HEK293 (cell line): ENCODE measurements around the gene BHMT.

Experiments
- CTCF ChIA-PET: fragments of 350-600 bp; formaldehyde crosslinking; extraction: SDS; loops from one replicate; lab custom pipeline; 2021; ENCODE audit warnings: antibody characterized with exemption; lab: Yijun Ruan, JAX
- POLR2A ChIA-PET: fragments of 300-600 bp; formaldehyde crosslinking; extraction: SDS; loops from one replicate; lab custom pipeline; 2020; ENCODE audit warnings: antibody characterized with exemption, inconsistent platforms; lab: Yijun Ruan, JAX
- H3K27ac ChIP-seq: fragments of 200-500 bp; sonication (Bioruptor generic); 2 replicates; pipeline ENCODE4 v1.5.1; 2014; ENCODE audit warnings: low read depth, low read length, control low read depth, inconsistent platforms; ENCODE audit errors: extremely low read depth
- H3K36me3 ChIP-seq, 2 experiments: fragments of 200-500 bp in 1 of 2; sonication (Bioruptor generic) in 1 of 2; 1 replicate in 1 of 2; 2 replicates in 1 of 2; pipeline ENCODE4 v1.5.1; 2014 to 2017; ENCODE audit warnings: inconsistent platforms in 2 of 2, low read length in 2 of 2; ENCODE audit not compliant: control insufficient read depth in 2 of 2, insufficient read depth in 1 of 2
- H3K4me1 ChIP-seq: fragments of 200-500 bp; sonication (Bioruptor generic); 2 replicates; pipeline ENCODE4 v1.5.1; 2014; ENCODE audit warnings: mild to moderate bottlenecking, low read length, inconsistent platforms; ENCODE audit not compliant: control insufficient read depth, insufficient read depth
- H3K4me3 ChIP-seq: 2 replicates; pipeline ENCODE4 v1.5.1; 2011; ENCODE audit warnings: low read depth, mild to moderate bottlenecking, control low read depth, low read length, moderate library complexity
- H3K9me3 ChIP-seq: fragments of 200-500 bp; sonication (Bioruptor generic); 2 replicates; pipeline ENCODE4 v1.5.1; 2014; ENCODE audit warnings: low read depth, low read length, inconsistent platforms; ENCODE audit not compliant: control insufficient read depth, insufficient read depth
- ELK4 ChIP-seq: IDR thresholded peaks from 2 replicates; pipeline ENCODE4 v1.6.1; 2011; ENCODE audit warnings: mild to moderate bottlenecking, low read depth, low read length, borderline replicate concordance
- HOXC10 ChIP-seq: sonication (generic); formaldehyde crosslinking; IDR thresholded peaks from 2 replicates; pipeline ENCODE4 v1.8.1; 2023; ENCODE audit warnings: mild to moderate bottlenecking, missing genetic modification reagents
- KLF17 ChIP-seq: fragments of 450-650 bp; formaldehyde crosslinking; IDR thresholded peaks from 2 replicates; pipeline ENCODE4 v1.5.1; 2016; ENCODE audit warnings: missing biosample characterization, missing genetic modification characterization
- MYNN ChIP-seq: fragments of 450-650 bp; formaldehyde crosslinking; IDR thresholded peaks from 2 replicates; pipeline ENCODE4 v1.5.1; 2016; ENCODE audit warnings: missing biosample characterization, missing genetic modification characterization, borderline replicate concordance
- TSHZ1 ChIP-seq: fragments of 450-650 bp; formaldehyde crosslinking; IDR thresholded peaks from 2 replicates; pipeline ENCODE4 v1.5.1; 2016; ENCODE audit warnings: missing biosample characterization, missing genetic modification characterization, borderline replicate concordance
- ZBTB21 ChIP-seq: fragments of 450-650 bp; formaldehyde crosslinking; IDR thresholded peaks from 2 replicates; pipeline ENCODE4 v1.5.1; 2017; ENCODE audit warnings: missing biosample characterization, missing genetic modification characterization
- ZBTB8A ChIP-seq: fragments of 450-650 bp; formaldehyde crosslinking; IDR thresholded peaks from 2 replicates; pipeline ENCODE4 v1.5.1; 2016; ENCODE audit warnings: missing biosample characterization, missing genetic modification characterization
- ZNF10 ChIP-seq: fragments of 450-650 bp; formaldehyde crosslinking; IDR thresholded peaks from 2 replicates; pipeline ENCODE4 v1.5.1; 2017; ENCODE audit warnings: missing biosample characterization, missing genetic modification characterization
- ZNF148 ChIP-seq: fragments of 450-650 bp; formaldehyde crosslinking; IDR thresholded peaks from 2 replicates; pipeline ENCODE4 v1.5.0; 2017; ENCODE audit warnings: missing biosample characterization, missing genetic modification characterization, borderline replicate concordance
- ZNF214 ChIP-seq: fragments of 450-650 bp; formaldehyde crosslinking; IDR thresholded peaks from 2 replicates; pipeline ENCODE4 v1.5.1; 2017; ENCODE audit warnings: missing biosample characterization, mild to moderate bottlenecking, missing genetic modification characterization, borderline replicate concordance
- ZNF423 ChIP-seq: fragments of 450-650 bp; formaldehyde crosslinking; IDR thresholded peaks from 2 replicates; pipeline ENCODE4 v1.5.1; 2016; ENCODE audit warnings: missing biosample characterization, missing genetic modification characterization
- ZNF501 ChIP-seq: fragments of 450-650 bp; formaldehyde crosslinking; IDR thresholded peaks from 2 replicates; pipeline ENCODE4 v1.5.1; 2016; ENCODE audit warnings: missing biosample characterization, missing genetic modification characterization
- ZNF610 ChIP-seq: fragments of 450-650 bp; formaldehyde crosslinking; IDR thresholded peaks from 2 replicates; pipeline ENCODE4 v1.5.1; 2016; ENCODE audit warnings: missing biosample characterization, missing genetic modification characterization, borderline replicate concordance
- ZNF777 ChIP-seq: fragments of 450-650 bp; formaldehyde crosslinking; IDR thresholded peaks from 2 replicates; pipeline ENCODE4 v1.5.1; 2017; ENCODE audit warnings: missing biosample characterization, missing genetic modification characterization, borderline replicate concordance

Gene BHMT

GRCh38 chr5:79062436-79062835 is 49.2 kb upstream of the BHMT start (continued):
- TF ChIP-seq KLF17 (tag by site-specific recombination) (no peak), ZNF610 (tag by site-specific recombination) (no peak), MYNN (tag by site-specific recombination) (no peak), TSHZ1 (tag by site-specific recombination) (no peak)

- H3K4me3 ChIP-seq, result no peak within 1 kb of the TSS
- ChIA-PET POLR2A (no interaction called here), CTCF (interaction anchor here (1.4 kb wide), 1 partner anchor 45 kb away, joined by 3 read pairs; no protein-coding TSS in a partner anchor)
- no peaks in the 10 kb centered on the region for H3K4me1 ChIP-seq
- TF ChIP-seq ZNF214 (tag by site-specific recombination) (no peak), ELK4 (no peak), ZNF777 (tag by site-specific recombination) (no peak), ZNF10 (tag by site-specific recombination) (no peak), HOXC10 (CRISPR knock-in tag) (no peak), ZNF423 (tag by site-specific recombination) (no peak), ZBTB21 (tag by site-specific recombination) (no peak), ZBTB8A (tag by site-specific recombination) (no peak), ZNF501 (tag by site-specific recombination) (no peak), ZNF148 (tag by site-specific recombination) (no peak)
- H3K9me3 ChIP-seq, result no peaks in the 10 kb centered on the region
- H3K36me3 ChIP-seq, result no peaks in the 10 kb centered on the region
- H3K27ac ChIP-seq, result no peak within 1 kb of the TSS
Observed at GRCh38 chr5:79069488-79070349, 41.9 kb upstream of the BHMT start, which contains the start of the genes BHMT2 and DMGDH. TSS of gene BHMT2 (plus strand) at chr5:79069767. CDS start at chr5:79069783, 16 bp downstream. TSS of gene DMGDH (minus strand) at chr5:79069674. CDS start at chr5:79069620, 54 bp downstream.
